NCI-H524 treated with DMSO at 0.1 percent for 48 hours (cell line): Measurements from ENCODE around the gene ZCCHC7.
"Not testable (repeated sequence)": the region's sequence is repeated elsewhere in the genome, so short reads cannot be mapped to it uniquely, and the experiment has no call there.

Source experiments
- DNase-seq: peaks from one replicate; lab custom pipeline; 2025; lab: John Stamatoyannopoulos, UW

The ZCCHC7 gene

DNA sequence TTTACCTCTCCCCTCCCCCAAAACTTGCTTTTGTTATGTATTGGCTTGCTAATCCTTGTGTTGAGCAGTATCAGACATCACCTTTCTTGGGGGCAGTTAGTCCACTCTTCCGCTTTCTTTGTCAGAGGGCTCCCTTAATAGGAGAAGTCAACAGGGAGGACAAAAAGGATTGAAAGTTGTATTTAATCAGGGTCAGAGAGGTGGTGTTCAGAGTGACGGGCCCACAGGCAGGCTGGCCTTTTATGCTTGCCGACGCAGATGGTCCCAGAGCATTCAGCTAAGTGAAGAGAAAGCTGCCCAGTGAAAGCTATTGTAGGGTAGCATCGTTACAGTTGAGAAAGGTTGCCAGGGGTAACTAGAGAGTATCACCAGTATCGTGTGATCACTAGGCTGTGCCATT, 131.1 kb downstream of the ZCCHC7 start:
- DNase-seq = no peak

DNA sequence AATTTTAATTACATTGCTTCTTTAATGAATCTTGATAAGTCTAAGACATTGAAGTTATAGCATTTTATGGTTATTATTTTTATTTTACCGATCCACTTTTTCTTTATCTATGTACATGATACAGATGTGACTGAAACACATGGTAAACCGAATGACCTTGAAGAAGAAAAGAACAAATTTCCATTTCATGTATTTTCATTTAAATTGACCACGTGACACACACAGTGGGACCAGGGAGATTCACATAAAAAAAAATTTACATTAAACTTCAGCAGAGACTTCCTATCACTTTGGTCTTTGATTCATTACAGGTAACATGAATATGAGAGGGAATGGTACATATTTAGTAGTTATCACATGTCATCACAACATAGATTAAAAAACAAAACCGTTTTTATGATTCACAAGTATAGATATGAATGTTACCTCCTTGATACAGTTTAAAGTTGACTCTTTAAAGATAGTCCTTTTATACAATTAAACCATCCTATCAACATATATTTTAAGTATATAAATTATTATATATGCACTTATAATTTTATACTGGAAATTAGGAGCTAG, 133.1 kb downstream of the ZCCHC7 start:
- DNase-seq = no peak

GRCh38 chr9:37255187-37255586, 134.8 kb downstream of the ZCCHC7 start:
- DNase-seq = no peak

DNA sequence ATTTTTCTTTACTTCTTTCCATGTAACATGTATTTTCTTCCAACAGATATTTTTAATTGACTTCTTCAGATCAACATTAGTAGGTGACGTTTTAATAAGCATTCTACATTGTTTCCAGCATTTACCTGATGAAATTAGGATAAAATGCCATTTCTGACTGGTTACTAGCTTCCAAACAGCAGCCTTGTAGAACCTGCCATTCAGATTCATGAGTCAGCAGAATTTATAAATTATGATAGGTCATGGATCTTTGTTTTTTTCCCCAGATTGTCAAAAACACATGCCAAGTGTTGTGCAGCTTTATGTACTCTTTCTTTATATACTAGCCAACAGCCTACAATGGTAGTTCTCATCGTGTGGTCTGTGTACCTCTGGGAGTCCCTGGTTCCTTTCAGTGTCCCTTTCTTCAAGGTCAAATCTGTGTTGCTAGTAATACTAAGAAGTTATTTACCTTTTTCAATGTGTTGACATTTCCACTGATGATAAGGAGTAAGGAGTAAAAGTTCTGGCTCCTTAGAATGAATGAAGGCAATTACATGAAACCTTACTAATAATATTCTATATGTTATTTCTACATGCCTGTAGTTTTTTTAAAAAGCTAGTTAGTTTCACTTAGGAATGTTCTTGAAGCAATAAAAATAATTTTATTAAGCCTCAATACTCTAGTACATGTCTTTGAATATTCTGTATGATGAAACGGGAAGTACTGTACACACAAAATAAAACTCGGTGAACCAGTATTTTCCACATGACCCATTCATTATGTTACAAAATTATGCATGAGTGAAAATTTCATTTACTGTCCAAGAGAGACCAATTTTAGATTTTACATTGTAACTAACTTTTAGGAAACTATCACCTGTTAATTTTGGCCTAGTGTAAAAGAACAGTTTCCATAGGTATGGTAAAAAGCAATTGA, 135.8 kb downstream of the ZCCHC7 start:
- DNase-seq = no peak

DNA sequence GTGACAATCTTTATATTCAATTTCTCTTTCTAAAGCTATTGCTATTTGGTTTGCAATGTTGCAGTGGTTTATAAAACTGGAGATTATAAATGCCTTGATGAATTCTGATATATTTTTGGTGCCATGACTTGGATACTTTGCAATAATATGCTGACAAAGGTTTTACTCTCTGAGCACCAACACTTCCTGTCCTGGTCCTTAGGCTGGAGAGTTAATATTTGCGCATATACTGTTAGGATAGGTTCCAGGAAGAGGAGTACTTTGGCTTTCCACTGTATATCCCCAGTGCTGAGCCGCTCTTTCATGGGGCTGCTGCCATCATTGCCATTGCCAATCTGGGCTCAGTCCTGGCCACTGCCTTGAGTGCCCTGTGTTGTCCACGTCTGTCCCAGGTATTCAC, 139.6 kb downstream of the ZCCHC7 start:
- no peak for DNase-seq

- DNase-seq = no peak
Measured at GRCh38 chr9:37262410-37262809, 142.0 kb downstream of the ZCCHC7 start.

GRCh38 chr9:37264539-37264938, 144.2 kb downstream of the ZCCHC7 start:
- no peak for DNase-seq

DNA sequence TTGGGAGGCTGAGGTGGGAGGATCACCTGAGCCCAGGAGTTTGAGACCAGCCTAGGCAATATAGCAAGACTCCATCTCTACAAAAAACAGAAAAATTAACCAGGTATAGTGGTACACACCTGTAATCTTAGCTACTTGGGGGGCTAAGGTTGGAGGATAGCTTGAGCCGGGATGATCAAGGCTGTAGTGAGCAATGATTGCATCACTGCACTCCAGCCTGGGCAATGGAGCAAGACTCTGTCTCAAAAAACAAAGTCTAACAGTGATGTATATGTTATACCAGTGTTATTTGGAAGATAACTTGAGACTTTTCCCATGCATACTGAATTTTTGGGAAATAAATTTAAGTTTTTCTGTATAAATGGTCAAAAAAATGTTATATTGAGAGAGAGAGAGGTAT, 146.3 kb downstream of the ZCCHC7 start:
- DNase-seq = no peak

DNA sequence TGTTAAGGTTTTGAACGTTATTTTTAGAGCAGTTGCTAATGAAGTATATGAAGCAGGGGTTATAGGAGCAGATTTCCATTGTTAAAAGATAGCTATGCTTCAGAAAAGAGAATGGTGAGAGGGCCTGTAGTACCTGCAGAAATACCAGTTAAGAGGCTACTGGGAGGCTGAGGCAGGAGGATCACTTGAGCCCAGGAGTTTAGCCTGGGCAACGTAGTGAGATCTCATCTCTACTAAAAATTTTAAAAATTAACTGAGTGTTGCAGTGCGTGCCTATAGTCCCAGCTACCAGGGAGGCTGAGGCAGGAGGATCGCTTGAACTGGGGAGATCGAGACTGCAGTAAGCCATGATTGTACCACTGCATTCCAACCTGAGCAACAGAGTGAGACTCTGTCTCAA, 148.8 kb downstream of the ZCCHC7 start:
- DNase-seq = no peak

DNA sequence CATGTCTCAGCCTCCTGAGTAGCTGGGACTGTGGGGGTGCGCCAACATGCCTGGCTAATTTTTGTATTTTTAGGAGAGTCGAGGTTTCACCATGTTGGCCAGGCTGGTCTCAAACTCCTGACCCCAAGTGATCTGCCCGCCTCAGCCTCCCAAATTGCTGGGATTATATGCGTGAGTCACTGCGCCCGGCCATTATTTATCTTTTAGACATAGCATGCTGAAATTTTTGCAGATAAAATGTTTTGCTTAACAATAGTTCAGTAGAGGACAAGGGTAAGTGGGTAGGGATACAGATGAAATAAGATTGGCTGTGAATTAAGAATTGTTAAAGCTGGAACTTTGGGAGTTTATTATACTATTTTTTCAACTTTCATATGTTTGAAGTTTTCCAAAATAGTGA, 151.3 kb downstream of the ZCCHC7 start:
- DNase-seq = no peak

GRCh38 chr9:37273595-37273994, 153.2 kb downstream of the ZCCHC7 start:
- DNase-seq = no peak

GRCh38 chr9:37281541-37281940, 161.2 kb downstream of the ZCCHC7 start:
- no peak for DNase-seq

GRCh38 chr9:37283730-37284325, 163.5 kb downstream of the ZCCHC7 start:
- no peak for DNase-seq

DNA sequence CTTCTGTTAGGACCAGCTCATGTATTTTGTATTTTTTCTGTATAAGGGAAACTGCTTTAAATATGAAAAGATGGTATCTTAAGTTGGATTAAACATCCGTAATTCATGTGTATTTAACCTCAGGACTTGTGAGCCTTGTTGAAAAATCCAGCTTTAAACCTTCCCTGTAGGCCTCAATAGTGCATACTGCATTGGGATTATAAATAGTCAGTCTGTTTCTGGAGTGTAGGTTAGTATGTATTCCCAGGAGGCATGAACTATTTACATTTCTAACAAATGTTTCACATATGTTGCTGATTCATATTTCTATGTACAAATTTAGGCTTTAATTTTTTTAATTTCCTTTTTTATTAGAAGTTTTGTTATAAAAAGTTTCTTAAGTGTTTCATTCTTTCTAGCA, 164.3 kb downstream of the ZCCHC7 start:
- no peak for DNase-seq

DNA sequence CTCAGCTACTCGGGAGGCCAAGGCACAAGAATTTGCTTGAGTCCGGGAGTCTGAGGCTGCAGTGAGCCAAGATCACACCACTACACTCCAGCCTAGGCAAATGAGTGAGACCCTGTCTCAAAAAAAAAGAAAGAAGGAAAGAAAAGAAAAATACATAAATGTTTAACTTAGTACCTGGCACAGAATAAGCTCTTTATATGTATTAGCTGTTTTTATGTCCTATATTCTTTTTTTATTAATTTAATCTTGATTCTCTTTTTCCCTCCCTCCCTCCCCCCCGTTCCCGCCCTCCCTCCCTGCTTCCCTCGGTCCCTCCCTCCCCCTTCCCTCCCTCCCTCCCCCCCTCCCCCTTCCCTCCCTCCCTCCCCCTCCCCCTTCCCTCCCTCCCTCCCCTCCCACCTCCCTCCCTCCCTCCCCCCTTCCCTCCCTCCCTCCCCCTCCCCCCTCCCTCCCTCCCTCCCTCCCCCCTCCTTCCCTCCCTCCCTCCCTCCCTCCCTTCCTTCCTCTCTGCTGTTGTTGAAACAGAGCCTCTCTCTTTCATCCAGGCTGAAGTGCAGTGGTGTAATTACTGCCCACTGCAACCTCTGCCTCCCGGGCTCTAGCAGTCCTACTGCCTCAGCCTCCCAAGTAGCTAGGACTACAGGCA, 166.3 kb downstream of the ZCCHC7 start:
- DNase-seq = no peak

DNA sequence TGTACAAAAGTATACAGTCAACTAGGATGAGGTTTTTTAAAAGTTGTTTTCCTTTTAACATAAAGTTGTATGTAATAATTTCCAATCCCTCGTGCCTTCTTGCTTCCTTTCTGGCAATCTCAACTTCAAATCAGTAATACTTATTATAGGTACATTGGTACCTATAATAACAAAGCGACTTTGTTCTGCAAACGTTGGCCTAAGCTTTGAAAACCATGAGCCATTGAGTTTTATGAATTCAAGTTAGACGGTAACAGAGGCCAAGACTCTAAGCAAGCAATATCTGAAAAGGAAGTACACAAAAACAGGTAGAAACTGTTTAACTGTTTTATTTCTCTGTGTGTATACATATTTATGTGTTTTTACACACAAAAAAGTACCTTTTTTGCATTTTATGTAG, 166.9 kb downstream of the ZCCHC7 start:
- DNase-seq = no peak

- DNase-seq = no peak
Measured at GRCh38 chr9:37289631-37290030, 169.3 kb downstream of the ZCCHC7 start.

DNA sequence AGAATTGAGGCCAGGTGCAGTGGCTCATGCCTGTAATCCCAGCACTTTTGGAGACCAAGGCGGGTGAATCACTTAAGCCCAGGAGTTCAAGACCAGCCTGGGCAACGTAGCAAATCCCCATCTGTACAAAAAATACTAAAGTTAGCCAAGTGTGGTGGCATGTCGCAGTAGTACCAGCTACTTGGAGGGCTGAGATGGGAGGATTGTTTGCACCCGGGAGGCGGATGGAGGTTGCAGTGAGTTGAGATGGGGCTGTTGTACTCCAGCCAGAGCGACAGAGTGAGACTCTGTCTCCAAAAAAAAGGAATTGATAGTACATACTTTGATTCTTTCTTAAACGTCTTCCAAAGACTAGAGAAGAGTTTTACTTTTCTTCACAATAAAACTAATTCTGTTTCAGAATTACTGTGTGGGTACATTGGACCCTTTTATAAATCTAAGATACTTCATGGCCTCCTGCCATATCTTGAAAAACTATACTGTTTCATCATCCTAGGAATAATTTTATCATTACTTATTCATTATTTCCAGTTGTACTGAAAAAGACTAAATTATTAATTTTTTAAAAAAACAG, 170.1 kb downstream of the ZCCHC7 start:
- no peak for DNase-seq

DNA sequence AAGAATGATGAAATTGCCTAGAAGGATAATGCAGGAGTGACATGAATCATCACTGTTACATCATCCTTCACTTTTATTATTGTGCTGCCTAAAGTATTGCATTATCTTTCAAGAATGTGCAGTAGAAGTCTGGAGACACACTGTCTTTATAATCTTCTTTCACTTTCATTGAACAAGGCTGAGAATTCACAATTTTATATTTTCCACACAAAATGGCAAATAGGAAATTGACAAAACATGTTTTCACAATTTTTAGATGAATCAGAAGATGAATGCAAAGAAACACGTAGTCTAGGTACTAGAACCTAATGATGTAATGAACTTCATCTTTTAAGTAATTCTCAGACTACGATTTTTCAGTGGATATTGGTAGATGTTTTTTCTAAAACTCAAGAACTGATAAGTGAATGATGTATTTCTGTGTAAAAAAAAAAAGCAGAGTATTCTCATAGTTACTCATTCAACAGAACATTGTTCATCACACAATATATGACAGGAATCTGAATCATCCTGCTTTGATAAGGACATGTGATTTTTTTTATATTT, 170.6 kb downstream of the ZCCHC7 start:
- DNase-seq = no peak

DNA sequence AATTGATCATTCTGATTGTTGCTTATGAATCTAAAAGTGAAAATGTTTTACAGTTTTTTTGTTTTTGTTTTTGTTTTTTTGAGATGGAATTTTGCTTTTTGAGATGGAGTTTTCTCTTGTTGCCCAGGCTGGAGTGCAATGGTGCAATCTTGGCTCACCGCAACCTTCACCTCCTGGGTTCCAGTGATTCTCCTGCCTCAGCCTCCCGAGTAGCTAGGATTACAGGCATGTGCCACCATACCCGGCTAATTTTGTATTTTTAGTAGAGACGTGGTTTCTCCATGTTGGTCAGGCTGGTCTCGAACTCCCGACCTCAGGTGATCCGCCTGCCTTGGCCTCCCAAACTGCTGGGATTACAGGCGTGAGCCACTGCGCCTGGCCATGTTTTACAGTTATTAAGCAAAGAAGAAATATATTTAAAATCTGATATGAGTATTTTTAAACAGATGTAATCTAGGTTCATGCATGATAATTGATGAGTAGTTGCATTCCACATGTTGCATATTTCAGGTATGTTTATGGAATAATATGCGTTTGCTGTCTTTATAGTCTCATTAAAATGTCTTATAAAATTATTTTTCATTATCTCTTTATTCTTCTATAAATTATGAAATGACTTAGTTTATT, 171.4 kb downstream of the ZCCHC7 start:
- not testable (repeated sequence) for DNase-seq

DNA sequence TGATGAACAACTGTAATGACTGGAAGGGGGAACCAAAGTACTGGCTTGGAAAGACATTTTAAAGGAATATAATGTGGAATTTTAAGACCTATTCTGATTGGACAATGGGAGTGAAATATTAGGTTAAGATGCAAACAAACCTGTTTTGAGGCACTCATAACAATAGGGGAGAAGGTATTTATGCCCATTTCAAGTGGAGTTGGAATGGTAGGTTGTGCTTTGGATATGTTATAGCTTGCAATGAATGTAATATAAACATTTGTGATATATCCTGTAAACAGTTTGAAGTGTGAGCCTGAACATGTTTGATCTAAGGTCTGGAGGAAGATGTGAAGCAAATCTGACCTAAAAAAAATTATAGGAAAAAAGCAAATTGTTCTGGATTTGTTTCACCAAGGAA, 172.5 kb downstream of the ZCCHC7 start:
- no peak for DNase-seq
